Endothelial cell of umbilical vein (primary cell): ENCODE data around the gene SAFB. TPM values are rescaled to one million over a fixed set of nuclear protein-coding genes. Genes with fewer than 3 reads are reported as not detected.

ENCODE experiments used
- BruUV-seq: library from RNA; stranded (reverse); fragments of 400-500 nt; replicated peaks from 2 replicates; lab custom pipeline; 2021; lab: Mats Ljungman, UMichigan
- CTCF ChIA-PET: fragments of 300-600, 350-600 bp; sonication (Branson Sonifier 250); formaldehyde crosslinking; loops from one replicate; lab custom pipeline; 2021; ENCODE audit warnings: antibody characterized with exemption, inconsistent platforms; lab: Charles Lee
- POLR2A ChIA-PET: fragments of 300-600, 350-600 bp; sonication (Branson Sonifier 250); formaldehyde crosslinking; loops from one replicate; lab custom pipeline; 2021; ENCODE audit warnings: antibody characterized with exemption, inconsistent platforms; lab: Charles Lee
- DNase-seq: peaks from one replicate; pipeline ENCODE4 v3.0.0-alpha.2; 2011; ENCODE audit warnings: low read depth, low spot score
- FAIRE-seq: peaks from 2 replicates; lab custom pipeline; 2011; peaks lifted over from hg19 to GRCh38; lab: Jason Lieb, UNC
- H2AFZ ChIP-seq: 2 replicates; pipeline ENCODE4 v1.6.0; 2012; ENCODE audit warnings: low read depth, low read length, control low read depth, inconsistent platforms
- H3K27ac ChIP-seq: 2 replicates; pipeline ENCODE4 v1.5.1; 2011; ENCODE audit warnings: low read depth, mild to moderate bottlenecking, control low read depth, low read length, moderate library complexity; ENCODE audit not compliant: insufficient read depth
- H3K27me3 ChIP-seq, 2 experiments: 2 replicates each; pipeline versions ENCODE4 v1.6.0 to v1.6.1; 2011; ENCODE audit warnings: low read length in 2 of 2, mixed read lengths in 1 of 2; ENCODE audit not compliant: control insufficient read depth in 2 of 2, insufficient read depth in 2 of 2
- H3K36me3 ChIP-seq, 2 experiments: 2 replicates in 1 of 2; 3 replicates in 1 of 2; pipeline ENCODE4 v1.5.1; 2011; ENCODE audit warnings: low read length in 2 of 2, mild to moderate bottlenecking in 1 of 2, moderate library complexity in 1 of 2; ENCODE audit not compliant: control insufficient read depth in 2 of 2, insufficient read depth in 2 of 2; ENCODE audit errors: extremely low read depth in 1 of 2
- H3K4me1 ChIP-seq: 3 replicates; pipeline ENCODE4 v1.5.1; 2011; ENCODE audit warnings: mild to moderate bottlenecking, low read length; ENCODE audit not compliant: control insufficient read depth, insufficient read depth; ENCODE audit errors: extremely low read depth
- H3K4me2 ChIP-seq: 2 replicates; pipeline ENCODE4 v1.6.1; 2011; ENCODE audit warnings: low read length, control low read depth, mixed read lengths; ENCODE audit not compliant: insufficient read depth
- H3K4me3 ChIP-seq, 3 experiments: fragments of 200-600 bp in 1 of 3; sonication (generic), shearing (Covaris generic) in 1 of 3; replicated peaks in 1 of 3; 2 replicates each; pipeline ENCODE4 v1.5.1; 2011 to 2016; ENCODE audit warnings: control low read depth in 3 of 3, low read length in 3 of 3, mild to moderate bottlenecking in 2 of 3, inconsistent platforms in 1 of 3, low read depth in 1 of 3, moderate library complexity in 1 of 3; ENCODE audit not compliant: insufficient read depth in 1 of 3
- H3K79me2 ChIP-seq: 2 replicates; pipeline ENCODE4 v1.6.0; 2012; ENCODE audit warnings: low read length, inconsistent platforms; ENCODE audit not compliant: control insufficient read depth, insufficient read depth
- H3K9ac ChIP-seq: replicated peaks from 2 replicates; pipeline ENCODE3; 2011; ENCODE audit warnings: low read length, control low read depth; ENCODE audit not compliant: insufficient read depth; ENCODE audit errors: extremely low read depth
- H3K9me1 ChIP-seq: replicated peaks from 3 replicates; pipeline ENCODE4 v1.6.0; 2011; ENCODE audit warnings: mild to moderate bottlenecking, low read length; ENCODE audit not compliant: control insufficient read depth, insufficient read depth; ENCODE audit errors: extremely low read depth
- H3K9me3 ChIP-seq: replicated peaks from 2 replicates; pipeline ENCODE4 v1.5.1; 2012; ENCODE audit warnings: low read length, inconsistent platforms; ENCODE audit not compliant: control insufficient read depth, insufficient read depth
- H4K20me1 ChIP-seq: replicated peaks from 2 replicates; pipeline ENCODE3; 2011; ENCODE audit warnings: mild to moderate bottlenecking, low read length; ENCODE audit not compliant: control insufficient read depth, insufficient read depth; ENCODE audit errors: extremely low read depth
- EZH2 ChIP-seq: IDR thresholded peaks from 2 replicates; pipeline ENCODE4 v1.6.1; 2012; ENCODE audit warnings: borderline replicate concordance, low read depth, mild to moderate bottlenecking, moderate library complexity, low read length, inconsistent platforms; ENCODE audit not compliant: severe bottlenecking
- FOS ChIP-seq: IDR thresholded peaks from 2 replicates; pipeline ENCODE4 v1.6.1; 2011; ENCODE audit warnings: mild to moderate bottlenecking, low read length, moderate library complexity, borderline replicate concordance; ENCODE audit not compliant: insufficient read depth
- GATA2 ChIP-seq: IDR thresholded peaks from 2 replicates; pipeline ENCODE4 v1.7.0; 2011; ENCODE audit warnings: low read depth, mild to moderate bottlenecking, moderate library complexity, mixed read lengths, low read length; ENCODE audit not compliant: insufficient read length, insufficient read depth
- JUN ChIP-seq: IDR thresholded peaks from 2 replicates; pipeline ENCODE4 v1.6.1; 2011; ENCODE audit warnings: borderline replicate concordance, low read depth; ENCODE audit not compliant: insufficient read length, insufficient read depth
- MAX ChIP-seq: IDR thresholded peaks from 2 replicates; pipeline ENCODE4 v1.6.1; 2011; ENCODE audit not compliant: insufficient read depth, insufficient read length
- MYC ChIP-seq: IDR thresholded peaks from one replicate; pipeline ENCODE4 v1.6.1; 2011; ENCODE audit warnings: mild to moderate bottlenecking, low read depth, low read length
- POLR2A ChIP-seq: IDR thresholded peaks from 2 replicates; pipeline ENCODE4 v1.6.1; 2012; ENCODE audit warnings: low read depth, mild to moderate bottlenecking, control low read depth, low read length
- POLR2AphosphoS5 ChIP-seq: IDR thresholded peaks from 2 replicates; pipeline ENCODE4 v1.6.1; 2012; ENCODE audit warnings: low read depth, mild to moderate bottlenecking, control low read depth, low read length, moderate library complexity; ENCODE audit not compliant: insufficient read depth
- dilution Hi-C: fragments of 300-500 bp; cut with MboI; formaldehyde crosslinking; loops from one replicate; pipeline ENCODE4 v1.15.0; 2019; ENCODE audit warnings: low sequenced_read_pairs; ENCODE audit not compliant: extremely low pct_ligation_motif_present
- intact Hi-C: fragments of 100-400 bp; cut with micrococcal nuclease; formaldehyde crosslinking; loops from one replicate; pipeline ENCODE4 v1.10.0; 2022
- polyA plus RNA-seq, 4 experiments: library from polyadenylated mRNA; depleted of rRNA in 3 of 4; stranded (reverse) in 3 of 4; unstranded in 1 of 4; fragments of >200 nt; gene quantifications; 2 replicates each; pipeline versions ENCODE4 v1.2.1 to v1.2.3, GENCODE V29; 2011 to 2012; ENCODE audit warnings: missing spikeins in 1 of 4
- total RNA-seq: library from RNA; stranded (reverse); gene quantifications from 2 replicates; pipeline ENCODE4 v1.2.3, GENCODE V29; 2021

The SAFB gene
- total and polyA plus RNA-seq, 2 donors (not counting 3 experiments of a cell fraction or from before 2014, with no cell fraction given) = 44.7 to 109 TPM

- TSS peak; percentile 54 for BruUV-seq
- Histone ChIP-seq H3K4me3 (peak overlapping the region; percentile 74 to 87 (median 78)), H3K27ac (peak overlapping the region; percentile 79), H3K9ac (peak overlapping the region; percentile 81), H3K4me1 (peaks cover 8% of the 10 kb centered on the region), H3K9me1 (no peaks in the 10 kb centered on the region), H3K27me3 (no peaks in the 10 kb centered on the region), H3K4me2 (peak overlapping the region; percentile 29), H3K36me3 (peaks cover 8 to 40% of the 10 kb centered on the region in 2 experiments), H2AFZ (no peak overlapping the region), H3K9me3 (no peaks in the 10 kb centered on the region), H4K20me1 (no peaks in the 10 kb centered on the region), H3K79me2 (peaks cover 52% of the 10 kb centered on the region)
- DNase-seq (peak; percentile 60), FAIRE-seq (peak; percentile 78)
- ChIA-PET CTCF (interaction anchor here (1.0 to 1.6 kb wide), 5 partner anchors 18 to 29 kb away, joined by 3 to 9 read pairs (median 3); partner anchors contain the start of genes CATSPERD and LONP1), POLR2A (interaction anchor here (0.8 to 1.6 kb wide), 5 partner anchors 9 to 137 kb away, joined by 3 to 6 read pairs (median 3); partner anchors contain the start of genes CATSPERD and LONP1)
- intact Hi-C loops (loop anchor here (1.0 kb wide), 3 partner anchors 11 to 103 kb away; partner anchors contain the start of genes CATSPERD, LONP1 and MICOS13), dilution Hi-C loops (no loop called here)
- TF ChIP-seq GATA2 = no peak
- TF ChIP-seq MAX = no peak
- no peak for TF ChIP-seq MYC
- TF ChIP-seq FOS = no peak
- TF ChIP-seq POLR2A = peak; percentile 51
- TF ChIP-seq EZH2 = no peak
- no peak for TF ChIP-seq JUN
- no peak for TF ChIP-seq POLR2AphosphoS5
These were observed 68.3 kb downstream of the SAFB start for GRCh38 chr19:5690955-5691821.
